ENCODE measurements around the gene CAVIN2.

CAVIN2 gene

GRCh38 chr2:191863988-191864387 lies 17.1 kb upstream of the CAVIN2 start:
- H3K9me3 ChIP-seq (ENCODE audit: control insufficient read depth, insufficient read depth, low read length), result no peaks in the 10 kb centered on the region
- no peaks in the 10 kb centered on the region for H3K36me3 ChIP-seq (ENCODE audit: control insufficient read depth, low read length)
- no peak overlapping the region for H3K27ac ChIP-seq (ENCODE audit: low read depth, low read length)
- H3K4me2 ChIP-seq (ENCODE audit: low read length), result no peak overlapping the region
- no peaks in the 10 kb centered on the region for H3K9me2 ChIP-seq (replicated peaks; ENCODE audit: control insufficient read depth, low read length)
- no peak overlapping the region for H3K4me3 ChIP-seq (ENCODE audit: low read length)
- H3K4me1 ChIP-seq (ENCODE audit: control insufficient read depth, low read length), result no peaks in the 10 kb centered on the region
- TF ChIP-seq CTCF (IDR thresholded peaks at IDR 0.05; ENCODE audit: low read depth, low read length, poor library complexity, severe bottlenecking) (no peak), EZH2phosphoT487 (IDR thresholded peaks at IDR 0.05; ENCODE audit: borderline replicate concordance, low read length) (no peak)
- H3K27me3 ChIP-seq (ENCODE audit: control insufficient read depth, low read length), result no peaks in the 10 kb centered on the region
- H3F3A ChIP-seq (ENCODE audit: control insufficient read depth, insufficient read depth), result no peaks in the 10 kb centered on the region
- H3K79me2 ChIP-seq (ENCODE audit: control insufficient read depth, low read length), result no peaks in the 10 kb centered on the region
- no peaks in the 10 kb centered on the region for H4K20me1 ChIP-seq (ENCODE audit: control insufficient read depth, insufficient read depth, low read depth, low read length)

GRCh38 chr2:191862156-191862775 lies 15.4 kb upstream of the CAVIN2 start:
- TF ChIP-seq EZH2phosphoT487 (IDR thresholded peaks at IDR 0.05; ENCODE audit: borderline replicate concordance, low read length) (no peak), CTCF (IDR thresholded peaks at IDR 0.05; ENCODE audit: low read depth, low read length, poor library complexity, severe bottlenecking) (no peak)
- no peaks in the 10 kb centered on the region for H3K36me3 ChIP-seq (ENCODE audit: control insufficient read depth, low read length)
- no peak overlapping the region for H3K4me2 ChIP-seq (ENCODE audit: low read length)
- no peaks in the 10 kb centered on the region for H4K20me1 ChIP-seq (ENCODE audit: control insufficient read depth, insufficient read depth, low read depth, low read length)
- H3K27ac ChIP-seq (ENCODE audit: low read depth, low read length), result no peak overlapping the region
- no peaks in the 10 kb centered on the region for H3K79me2 ChIP-seq (ENCODE audit: control insufficient read depth, low read length)
- no peaks in the 10 kb centered on the region for H3K9me3 ChIP-seq (ENCODE audit: control insufficient read depth, insufficient read depth, low read length)
- no peaks in the 10 kb centered on the region for H3K9me2 ChIP-seq (replicated peaks; ENCODE audit: control insufficient read depth, low read length)
- H3K4me3 ChIP-seq (ENCODE audit: low read length), result no peak overlapping the region
- no peaks in the 10 kb centered on the region for H3K27me3 ChIP-seq (ENCODE audit: control insufficient read depth, low read length)
- no peaks in the 10 kb centered on the region for H3F3A ChIP-seq (ENCODE audit: control insufficient read depth, insufficient read depth)
- H3K4me1 ChIP-seq (ENCODE audit: control insufficient read depth, low read length), result no peaks in the 10 kb centered on the region

GRCh38 chr2:191860760-191861466 lies 14.0 kb upstream of the CAVIN2 start:
- Histone ChIP-seq H3K4me3 (ENCODE audit: low read length) (no peak overlapping the region), H4K20me1 (ENCODE audit: control insufficient read depth, insufficient read depth, low read depth, low read length) (no peaks in the 10 kb centered on the region), H3F3A (ENCODE audit: control insufficient read depth, insufficient read depth) (no peaks in the 10 kb centered on the region), H3K9me3 (ENCODE audit: control insufficient read depth, insufficient read depth, low read length) (no peaks in the 10 kb centered on the region), H3K27me3 (ENCODE audit: control insufficient read depth, low read length) (no peaks in the 10 kb centered on the region), H3K9me2 (replicated peaks; ENCODE audit: control insufficient read depth, low read length) (no peaks in the 10 kb centered on the region), H3K27ac (ENCODE audit: low read depth, low read length) (no peak overlapping the region), H3K79me2 (ENCODE audit: control insufficient read depth, low read length) (no peaks in the 10 kb centered on the region), H3K36me3 (ENCODE audit: control insufficient read depth, low read length) (no peaks in the 10 kb centered on the region), H3K4me1 (ENCODE audit: control insufficient read depth, low read length) (no peaks in the 10 kb centered on the region), H3K4me2 (ENCODE audit: low read length) (no peak overlapping the region)
- TF ChIP-seq EZH2phosphoT487 (IDR thresholded peaks at IDR 0.05; ENCODE audit: borderline replicate concordance, low read length), result no peak
- no peak for TF ChIP-seq CTCF (IDR thresholded peaks at IDR 0.05; ENCODE audit: low read depth, low read length, poor library complexity, severe bottlenecking)
